ENCODE measurements around the gene FAM24A. TPM values are rescaled to one million over a fixed set of nuclear protein-coding genes. Genes with fewer than 3 reads are reported as not detected.

Gene FAM24A
- not detected for total RNA-seq
- not detected for polyA plus RNA-seq
- long read RNA-seq, donor 1: 0 reads
- long read RNA-seq, donor 2, partial matches to known transcripts: 0 of 10 reads
- long read RNA-seq, donor 2, other reads (novel, unspliced or antisense): 10 of 10 reads
- long read RNA-seq, donor 3: 0 reads

- Histone ChIP-seq H3K9me3 (no peaks in the 10 kb centered on the region), H3K4me1 (ENCODE audit: insufficient read depth) (no peaks in the 10 kb centered on the region), H3K36me3 (no peaks in the 10 kb centered on the region), H3K27me3 (no peaks in the 10 kb centered on the region), H3K4me3 (no peak within 1 kb of the TSS), H3K27ac (no peak within 1 kb of the TSS)
- TF ChIP-seq POLR2A (IDR thresholded peaks at IDR 0.05) (no peak), CTCF (IDR thresholded peaks at IDR 0.05) (no peak), EP300 (IDR thresholded peaks at IDR 0.05) (no peak)
- intact Hi-C loops (cut with DNase I): no loop called here
- no peak for DNase-seq
- 63 to 80% (median 71%) methylated on average over 1 of the region's 1 CpG for WGBS, 3 donors
These were observed at the start of gene FAM24A for GRCh38 chr10:122910310-122910709. FAM24A (plus strand) TSS chr10:122910610; CDS start chr10:122911635, 1,025 bp downstream.

- Histone ChIP-seq H3K4me1 (ENCODE audit: insufficient read depth) (no peaks in the 10 kb centered on the region), H3K9me3 (no peaks in the 10 kb centered on the region), H3K27ac (no peak overlapping the region), H3K27me3 (no peaks in the 10 kb centered on the region), H3K36me3 (no peaks in the 10 kb centered on the region), H3K4me3 (no peak overlapping the region)
- WGBS, 3 donors: 62 to 78% (median 72%) methylated on average over 1 of the region's 1 CpG
- intact Hi-C loops (cut with DNase I): no loop called here
- DNase-seq: no peak
- TF ChIP-seq POLR2A (IDR thresholded peaks at IDR 0.05) (no peak), EP300 (IDR thresholded peaks at IDR 0.05) (no peak), CTCF (IDR thresholded peaks at IDR 0.05) (no peak)
These were observed 48.7 kb upstream of the FAM24A start for GRCh38 chr10:122861711-122862161.

GRCh38 chr10:122863216-122864193 is 46.9 kb upstream of the FAM24A start:
- intact Hi-C loops (cut with DNase I): no loop called here
- 77 to 93% (median 84%) methylated on average over 2 of the region's 2 CpGs for WGBS, 3 donors

GRCh38 chr10:122864194-122864592 is 46.2 kb upstream of the FAM24A start:
- Histone ChIP-seq H3K9me3 (no peaks in the 10 kb centered on the region), H3K27ac (no peak overlapping the region), H3K36me3 (no peaks in the 10 kb centered on the region), H3K4me3 (no peak overlapping the region), H3K27me3 (no peaks in the 10 kb centered on the region), H3K4me1 (ENCODE audit: insufficient read depth) (no peaks in the 10 kb centered on the region)
- WGBS, 3 donors: 92 to 95% (median 93%) methylated on average over 2 of the region's 2 CpGs
- TF ChIP-seq EP300 (IDR thresholded peaks at IDR 0.05): no peak
- TF ChIP-seq CTCF (IDR thresholded peaks at IDR 0.05): no peak
- no peak for TF ChIP-seq POLR2A (IDR thresholded peaks at IDR 0.05)
- intact Hi-C loops (cut with DNase I): no loop called here
- no peak for DNase-seq

More at GRCh38 chr10:122863216-122864193, 46.9 kb upstream of the FAM24A start:
- DNase-seq: no peak
- Histone ChIP-seq H3K36me3 (no peaks in the 10 kb centered on the region), H3K9me3 (no peaks in the 10 kb centered on the region), H3K27ac (no peak overlapping the region), H3K4me3 (no peak overlapping the region), H3K27me3 (no peaks in the 10 kb centered on the region), H3K4me1 (ENCODE audit: insufficient read depth) (no peaks in the 10 kb centered on the region)
- TF ChIP-seq CTCF (IDR thresholded peaks at IDR 0.05): no peak
